PC-9 (cell line): ENCODE data around the gene AOAH.

ENCODE experiments used
- EZH2 ChIP-seq: fragments of 200-600 bp; sonication (generic); IDR thresholded peaks from 2 replicates; pipeline ENCODE4 v1.8.0; 2017; ENCODE audit warnings: antibody characterized with exemption, low read depth
- TF ChIP-seq, protein P1 (sequence below): fragments of 200-600 bp; sonication (generic); conservative IDR thresholded peaks from 2 replicates; pipeline ENCODE4 v1.6.1; 2017; ENCODE audit warnings: mixed run types, antibody characterized with exemption, mild to moderate bottlenecking, moderate library complexity

DNA sequence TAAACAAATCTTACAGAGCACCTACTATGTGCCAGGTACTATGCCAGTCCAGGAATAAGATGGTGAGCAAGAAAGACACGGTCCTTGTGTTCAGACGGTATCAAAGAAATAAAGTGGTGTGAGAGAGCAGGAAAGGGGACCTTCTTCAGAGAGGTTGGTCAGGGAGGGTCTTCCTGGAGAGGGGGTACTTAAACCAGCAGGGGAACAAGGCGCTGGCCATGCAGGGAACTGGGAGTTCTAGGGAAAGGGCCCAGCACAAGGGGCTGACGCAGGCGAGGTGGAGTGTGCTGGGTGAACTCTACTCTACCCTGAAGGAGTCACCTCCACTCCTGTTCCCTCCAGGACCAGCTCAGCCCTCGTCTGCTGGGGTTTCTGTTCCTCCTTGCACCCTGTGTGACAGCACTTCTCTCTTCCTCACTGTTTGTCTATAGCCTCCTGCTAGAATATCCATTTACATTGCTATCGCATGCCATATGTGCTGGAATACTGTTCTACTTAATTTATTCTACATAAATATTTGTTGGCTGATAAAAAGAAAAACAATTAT lies 73.5 kb downstream of the AOAH start:
- TF ChIP-seq, protein P1, sequence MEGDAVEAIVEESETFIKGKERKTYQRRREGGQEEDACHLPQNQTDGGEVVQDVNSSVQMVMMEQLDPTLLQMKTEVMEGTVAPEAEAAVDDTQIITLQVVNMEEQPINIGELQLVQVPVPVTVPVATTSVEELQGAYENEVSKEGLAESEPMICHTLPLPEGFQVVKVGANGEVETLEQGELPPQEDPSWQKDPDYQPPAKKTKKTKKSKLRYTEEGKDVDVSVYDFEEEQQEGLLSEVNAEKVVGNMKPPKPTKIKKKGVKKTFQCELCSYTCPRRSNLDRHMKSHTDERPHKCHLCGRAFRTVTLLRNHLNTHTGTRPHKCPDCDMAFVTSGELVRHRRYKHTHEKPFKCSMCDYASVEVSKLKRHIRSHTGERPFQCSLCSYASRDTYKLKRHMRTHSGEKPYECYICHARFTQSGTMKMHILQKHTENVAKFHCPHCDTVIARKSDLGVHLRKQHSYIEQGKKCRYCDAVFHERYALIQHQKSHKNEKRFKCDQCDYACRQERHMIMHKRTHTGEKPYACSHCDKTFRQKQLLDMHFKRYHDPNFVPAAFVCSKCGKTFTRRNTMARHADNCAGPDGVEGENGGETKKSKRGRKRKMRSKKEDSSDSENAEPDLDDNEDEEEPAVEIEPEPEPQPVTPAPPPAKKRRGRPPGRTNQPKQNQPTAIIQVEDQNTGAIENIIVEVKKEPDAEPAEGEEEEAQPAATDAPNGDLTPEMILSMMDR = no peak
- no peak for TF ChIP-seq EZH2
